Ovary (tissue), 3 donors: ENCODE measurements around the gene MKNK1.

Experiments used
- CTCF ChIP-seq, 3 donors: fragments of 450-650 bp in 2 of 3; fragments of 200-600 bp in 1 of 3; IDR thresholded peaks; one replicate each; pipeline versions ENCODE4 v1.5.1 to v1.8.0; 2016 to 2022; ENCODE audit warnings: antibody characterized with exemption in 3 of 3, mild to moderate bottlenecking in 1 of 3
- EP300 ChIP-seq: sonication (generic); formaldehyde crosslinking; IDR thresholded peaks from one replicate; pipeline ENCODE4 v1.6.1; 2017; ENCODE audit warnings: antibody characterized with exemption
- POLR2A ChIP-seq: fragments of 450-650 bp; IDR thresholded peaks from one replicate; pipeline ENCODE4 v1.6.1; 2017; ENCODE audit warnings: antibody characterized with exemption, mild to moderate bottlenecking, moderate library complexity
- donor health status: DM: no; HTN: no; CAD: no.

- TF ChIP-seq CTCF (IDR thresholded peaks at IDR 0.05), result no peak
- TF ChIP-seq POLR2A, result no peak
- no peak for TF ChIP-seq EP300
Measured at GRCh38 chr1:46571691-46572225, 32.3 kb downstream of the MKNK1 start.
